Measurements from ENCODE around the gene XAGE5.

GRCh38 chrX:52811065-52811625, at the start of gene XAGE5:
- TF ChIP-seq CTCF (IDR thresholded peaks at IDR 0.05; ENCODE audit: insufficient read depth, low read length): no peak
- no peak for TF ChIP-seq REST (IDR thresholded peaks at IDR 0.05; ENCODE audit: insufficient replicate concordance, low read depth)
- TF ChIP-seq POLR2AphosphoS5 (IDR thresholded peaks at IDR 0.05; ENCODE audit: low read depth): no peak
- no peak for TF ChIP-seq GABPA (IDR thresholded peaks at IDR 0.05; ENCODE audit: low read depth)
